Neural cell (in vitro differentiated cells): ENCODE measurements around the gene STPG3.

ENCODE experiments used
- MXI1 ChIP-seq: fragments of 450-650 bp; conservative IDR thresholded peaks from 2 replicates; pipeline ENCODE4 v1.6.1; 2014; ENCODE audit warnings: antibody characterized with exemption, mild to moderate bottlenecking; ENCODE audit not compliant: poor library complexity, severe bottlenecking
- RAD21 ChIP-seq: fragments of 450-650 bp; conservative IDR thresholded peaks from 2 replicates; pipeline ENCODE4 v1.6.1; 2014; ENCODE audit warnings: antibody characterized with exemption, mild to moderate bottlenecking, moderate library complexity
- SMC3 ChIP-seq: fragments of 450-650 bp; conservative IDR thresholded peaks from 2 replicates; pipeline ENCODE4 v1.6.1; 2014; ENCODE audit warnings: antibody characterized with exemption, mild to moderate bottlenecking, moderate library complexity; ENCODE audit not compliant: poor library complexity
- TF ChIP-seq, protein P1 (sequence below): fragments of 450-650 bp; IDR thresholded peaks from 2 replicates; pipeline ENCODE4 v1.5.1; 2014; ENCODE audit warnings: antibody characterized with exemption, mild to moderate bottlenecking, moderate library complexity; ENCODE audit not compliant: poor library complexity, severe bottlenecking
- TF ChIP-seq, protein P2 (sequence below): IDR thresholded peaks from 2 replicates; pipeline ENCODE4 v1.6.1; 2012; ENCODE audit warnings: borderline replicate concordance

- TF ChIP-seq MXI1 (peak; percentile 96), SMC3 (peak; percentile 6), RAD21 (peak; percentile 7)
- TF ChIP-seq, protein P1, sequence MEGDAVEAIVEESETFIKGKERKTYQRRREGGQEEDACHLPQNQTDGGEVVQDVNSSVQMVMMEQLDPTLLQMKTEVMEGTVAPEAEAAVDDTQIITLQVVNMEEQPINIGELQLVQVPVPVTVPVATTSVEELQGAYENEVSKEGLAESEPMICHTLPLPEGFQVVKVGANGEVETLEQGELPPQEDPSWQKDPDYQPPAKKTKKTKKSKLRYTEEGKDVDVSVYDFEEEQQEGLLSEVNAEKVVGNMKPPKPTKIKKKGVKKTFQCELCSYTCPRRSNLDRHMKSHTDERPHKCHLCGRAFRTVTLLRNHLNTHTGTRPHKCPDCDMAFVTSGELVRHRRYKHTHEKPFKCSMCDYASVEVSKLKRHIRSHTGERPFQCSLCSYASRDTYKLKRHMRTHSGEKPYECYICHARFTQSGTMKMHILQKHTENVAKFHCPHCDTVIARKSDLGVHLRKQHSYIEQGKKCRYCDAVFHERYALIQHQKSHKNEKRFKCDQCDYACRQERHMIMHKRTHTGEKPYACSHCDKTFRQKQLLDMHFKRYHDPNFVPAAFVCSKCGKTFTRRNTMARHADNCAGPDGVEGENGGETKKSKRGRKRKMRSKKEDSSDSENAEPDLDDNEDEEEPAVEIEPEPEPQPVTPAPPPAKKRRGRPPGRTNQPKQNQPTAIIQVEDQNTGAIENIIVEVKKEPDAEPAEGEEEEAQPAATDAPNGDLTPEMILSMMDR: no peak
- TF ChIP-seq, protein P2, sequence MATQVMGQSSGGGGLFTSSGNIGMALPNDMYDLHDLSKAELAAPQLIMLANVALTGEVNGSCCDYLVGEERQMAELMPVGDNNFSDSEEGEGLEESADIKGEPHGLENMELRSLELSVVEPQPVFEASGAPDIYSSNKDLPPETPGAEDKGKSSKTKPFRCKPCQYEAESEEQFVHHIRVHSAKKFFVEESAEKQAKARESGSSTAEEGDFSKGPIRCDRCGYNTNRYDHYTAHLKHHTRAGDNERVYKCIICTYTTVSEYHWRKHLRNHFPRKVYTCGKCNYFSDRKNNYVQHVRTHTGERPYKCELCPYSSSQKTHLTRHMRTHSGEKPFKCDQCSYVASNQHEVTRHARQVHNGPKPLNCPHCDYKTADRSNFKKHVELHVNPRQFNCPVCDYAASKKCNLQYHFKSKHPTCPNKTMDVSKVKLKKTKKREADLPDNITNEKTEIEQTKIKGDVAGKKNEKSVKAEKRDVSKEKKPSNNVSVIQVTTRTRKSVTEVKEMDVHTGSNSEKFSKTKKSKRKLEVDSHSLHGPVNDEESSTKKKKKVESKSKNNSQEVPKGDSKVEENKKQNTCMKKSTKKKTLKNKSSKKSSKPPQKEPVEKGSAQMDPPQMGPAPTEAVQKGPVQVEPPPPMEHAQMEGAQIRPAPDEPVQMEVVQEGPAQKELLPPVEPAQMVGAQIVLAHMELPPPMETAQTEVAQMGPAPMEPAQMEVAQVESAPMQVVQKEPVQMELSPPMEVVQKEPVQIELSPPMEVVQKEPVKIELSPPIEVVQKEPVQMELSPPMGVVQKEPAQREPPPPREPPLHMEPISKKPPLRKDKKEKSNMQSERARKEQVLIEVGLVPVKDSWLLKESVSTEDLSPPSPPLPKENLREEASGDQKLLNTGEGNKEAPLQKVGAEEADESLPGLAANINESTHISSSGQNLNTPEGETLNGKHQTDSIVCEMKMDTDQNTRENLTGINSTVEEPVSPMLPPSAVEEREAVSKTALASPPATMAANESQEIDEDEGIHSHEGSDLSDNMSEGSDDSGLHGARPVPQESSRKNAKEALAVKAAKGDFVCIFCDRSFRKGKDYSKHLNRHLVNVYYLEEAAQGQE: no peak
Observed at GRCh38 chr9:137205126-137206069, 45.7 kb upstream of the STPG3 start, which contains the start of the genes NDOR1 and TMEM203.
